ENCODE measurements around the gene C9orf153.

DNA sequence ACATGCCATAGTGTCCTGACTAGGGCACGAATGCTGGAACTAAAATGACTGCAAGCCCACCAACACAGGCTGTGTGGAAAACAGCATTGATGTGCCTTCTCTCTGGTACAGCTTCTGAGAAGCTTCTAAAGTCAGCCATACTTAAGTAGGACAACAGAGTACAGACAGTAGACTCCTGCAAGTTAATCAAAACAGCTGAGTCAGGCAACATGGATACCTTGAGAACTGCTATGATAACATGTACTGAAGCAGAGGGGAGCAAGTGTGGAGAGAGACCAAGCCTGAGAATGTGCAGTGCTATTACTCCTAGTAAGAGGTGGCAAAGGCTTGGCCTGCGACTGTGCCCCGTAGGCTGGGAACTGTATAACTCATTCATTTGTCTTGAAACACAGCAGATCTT, 20.4 kb upstream of the C9orf153 start:
- TF ChIP-seq, protein P1, sequence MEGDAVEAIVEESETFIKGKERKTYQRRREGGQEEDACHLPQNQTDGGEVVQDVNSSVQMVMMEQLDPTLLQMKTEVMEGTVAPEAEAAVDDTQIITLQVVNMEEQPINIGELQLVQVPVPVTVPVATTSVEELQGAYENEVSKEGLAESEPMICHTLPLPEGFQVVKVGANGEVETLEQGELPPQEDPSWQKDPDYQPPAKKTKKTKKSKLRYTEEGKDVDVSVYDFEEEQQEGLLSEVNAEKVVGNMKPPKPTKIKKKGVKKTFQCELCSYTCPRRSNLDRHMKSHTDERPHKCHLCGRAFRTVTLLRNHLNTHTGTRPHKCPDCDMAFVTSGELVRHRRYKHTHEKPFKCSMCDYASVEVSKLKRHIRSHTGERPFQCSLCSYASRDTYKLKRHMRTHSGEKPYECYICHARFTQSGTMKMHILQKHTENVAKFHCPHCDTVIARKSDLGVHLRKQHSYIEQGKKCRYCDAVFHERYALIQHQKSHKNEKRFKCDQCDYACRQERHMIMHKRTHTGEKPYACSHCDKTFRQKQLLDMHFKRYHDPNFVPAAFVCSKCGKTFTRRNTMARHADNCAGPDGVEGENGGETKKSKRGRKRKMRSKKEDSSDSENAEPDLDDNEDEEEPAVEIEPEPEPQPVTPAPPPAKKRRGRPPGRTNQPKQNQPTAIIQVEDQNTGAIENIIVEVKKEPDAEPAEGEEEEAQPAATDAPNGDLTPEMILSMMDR (IDR thresholded peaks at IDR 0.05), result no peak
- no peak for TF ChIP-seq POLR2A (IDR thresholded peaks at IDR 0.05)
